Cardiac muscle cell (in vitro differentiated cells and primary cell): ENCODE measurements around the gene PRKCA. TPM values are rescaled to one million over a fixed set of nuclear protein-coding genes. Genes with fewer than 3 reads are reported as not detected.

ENCODE experiments used
- DNase-seq, 2 donors: peaks; one replicate each; pipeline versions ENCODE4 v3.0.0 to v3.0.0-alpha.2; 2010 to 2017; ENCODE audit warnings: low read depth in 1 of 2, low spot score in 1 of 2
- H3K27ac ChIP-seq: fragments of 200-600 bp; sonication (generic); 2 replicates; pipeline ENCODE4 v1.5.1; 2016
- H3K27me3 ChIP-seq: fragments of 200-600 bp; sonication (generic); 2 replicates; pipeline ENCODE4 v1.6.0; 2016; ENCODE audit warnings: control low read depth
- H3K36me3 ChIP-seq: fragments of 200-600 bp; sonication (generic); 2 replicates; pipeline ENCODE4 v1.5.1; 2016; ENCODE audit warnings: control low read depth
- H3K4me1 ChIP-seq: fragments of 200-600 bp; sonication (generic); 2 replicates; pipeline ENCODE4 v1.8.1; 2017; ENCODE audit warnings: low read depth, mild to moderate bottlenecking, mixed run types
- H3K4me3 ChIP-seq: fragments of 200-600 bp; sonication (generic); 2 replicates; pipeline ENCODE4 v1.5.1; 2016; ENCODE audit warnings: mild to moderate bottlenecking
- H3K9me3 ChIP-seq: fragments of 200-600 bp; sonication (generic); 2 replicates; pipeline ENCODE4 v1.5.1; 2017; ENCODE audit warnings: low read depth, mild to moderate bottlenecking, control low read depth
- CTCF ChIP-seq: IDR thresholded peaks from 2 replicates; pipeline ENCODE4 v1.5.1; 2012; ENCODE audit warnings: low read depth, mild to moderate bottlenecking, low read length
- polyA plus RNA-seq: library from polyadenylated mRNA; unstranded; fragments of >200 nt; fragmentation: Nextera tagmentation; extraction: Ambion mirVana; gene quantifications from 2 replicates; pipeline ENCODE4 v1.2.1, GENCODE V29; 2016
- total RNA-seq: library from RNA; depleted of rRNA; stranded (reverse); fragments of >200 nt; gene quantifications from 2 replicates; pipeline ENCODE4 v1.2.3, GENCODE V29; 2016

The PRKCA gene
- total and polyA plus RNA-seq, 2 experiments from 2014 or later: 3.1 to 10.3 TPM

- Histone ChIP-seq H3K4me1 (no peaks in the 10 kb centered on the region), H3K4me3 (no peak overlapping the region), H3K9me3 (no peaks in the 10 kb centered on the region), H3K27me3 (no peaks in the 10 kb centered on the region), H3K27ac (no peak overlapping the region), H3K36me3 (no peaks in the 10 kb centered on the region)
- DNase-seq: no peak
- TF ChIP-seq CTCF: no peak
Measured at GRCh38 chr17:66523378-66524200, 221.2 kb downstream of the PRKCA start.

GRCh38 chr17:66524877-66525276, 222.5 kb downstream of the PRKCA start:
- Histone ChIP-seq H3K27me3 (no peaks in the 10 kb centered on the region), H3K4me3 (no peak overlapping the region), H3K9me3 (no peaks in the 10 kb centered on the region), H3K36me3 (no peaks in the 10 kb centered on the region), H3K4me1 (no peaks in the 10 kb centered on the region), H3K27ac (no peak overlapping the region)
- DNase-seq: no peak
- no peak for TF ChIP-seq CTCF

- no peaks in the 10 kb centered on the region for H3K36me3 ChIP-seq
- no peak overlapping the region for H3K4me3 ChIP-seq
- H3K9me3 ChIP-seq: no peaks in the 10 kb centered on the region
- no peak overlapping the region for H3K27ac ChIP-seq
- TF ChIP-seq CTCF: no peak
- no peak for DNase-seq
- H3K4me1 ChIP-seq: no peaks in the 10 kb centered on the region
- H3K27me3 ChIP-seq: no peaks in the 10 kb centered on the region
Measured at GRCh38 chr17:66525338-66525737, 222.9 kb downstream of the PRKCA start.

- H3K4me1 ChIP-seq: no peaks in the 10 kb centered on the region
- no peak for TF ChIP-seq CTCF
- H3K9me3 ChIP-seq: no peaks in the 10 kb centered on the region
- H3K4me3 ChIP-seq: no peak overlapping the region
- DNase-seq: peak in 1 of 2 donors; percentile 35
- no peaks in the 10 kb centered on the region for H3K36me3 ChIP-seq
- H3K27ac ChIP-seq: no peak overlapping the region
- no peaks in the 10 kb centered on the region for H3K27me3 ChIP-seq
Measured at GRCh38 chr17:66526827-66527226, 224.4 kb downstream of the PRKCA start.

- H3K9me3 ChIP-seq: no peaks in the 10 kb centered on the region
- H3K27me3 ChIP-seq: no peaks in the 10 kb centered on the region
- H3K27ac ChIP-seq: no peak overlapping the region
- H3K4me3 ChIP-seq: no peak overlapping the region
- no peak for TF ChIP-seq CTCF
- H3K4me1 ChIP-seq: no peaks in the 10 kb centered on the region
- DNase-seq: no peak
- H3K36me3 ChIP-seq: no peaks in the 10 kb centered on the region
Measured at GRCh38 chr17:66527335-66527734, 224.9 kb downstream of the PRKCA start.
